HFF-Myc (cell line): ENCODE data around the gene DDX1.

Experiments
- DNase-seq: peaks from one replicate; pipeline ENCODE4 v3.0.0-alpha.2; 2011; ENCODE audit warnings: low read depth; ENCODE audit errors: extremely low read depth
- H3K4me3 ChIP-seq: replicated peaks from 2 replicates; pipeline ENCODE4 v1.5.1; 2011; ENCODE audit warnings: low read depth, mild to moderate bottlenecking, control low read depth, low read length
- CTCF ChIP-seq: IDR thresholded peaks from 2 replicates; pipeline ENCODE4 v1.5.1; 2012; ENCODE audit warnings: mild to moderate bottlenecking, low read depth, low read length, control low read depth; ENCODE audit errors: missing control alignments

DDX1 gene

GRCh38 chr2:15601681-15602080 is 10.0 kb downstream of the DDX1 start:
- no peak overlapping the region for H3K4me3 ChIP-seq
- TF ChIP-seq CTCF: no peak
- no peak for DNase-seq

GRCh38 chr2:15602393-15602792 is 10.7 kb downstream of the DDX1 start:
- TF ChIP-seq CTCF: no peak
- DNase-seq: no peak
- no peak overlapping the region for H3K4me3 ChIP-seq

- no peak for TF ChIP-seq CTCF
- DNase-seq: no peak
- H3K4me3 ChIP-seq: no peak overlapping the region
Measured at GRCh38 chr2:15603044-15603765, 11.5 kb downstream of the DDX1 start.

- H3K4me3 ChIP-seq: no peak overlapping the region
- no peak for TF ChIP-seq CTCF
- no peak for DNase-seq
Measured at GRCh38 chr2:15603948-15604347, 12.3 kb downstream of the DDX1 start.

GRCh38 chr2:15605721-15606120 is 14.1 kb downstream of the DDX1 start:
- DNase-seq: no peak
- H3K4me3 ChIP-seq: no peak overlapping the region
- TF ChIP-seq CTCF: no peak

- DNase-seq: no peak
- no peak for TF ChIP-seq CTCF
- no peak overlapping the region for H3K4me3 ChIP-seq
Measured at GRCh38 chr2:15606481-15607441, 15.1 kb downstream of the DDX1 start.
